ENCODE measurements around the gene VPS25. TPM values are rescaled to one million over a fixed set of nuclear protein-coding genes. Genes with fewer than 3 reads are reported as not detected.
A peak's percentile ranks its signal among the peaks of the same experiment; 100 is the strongest.

Gene VPS25
- total RNA-seq, 4 donors from 2014 or later: 44.3 to 53.4 (median 48.4) TPM

GRCh38 chr17:42809250-42809649, 36.0 kb downstream of the VPS25 start:
- no peak for DNase-seq (ENCODE audit: low spot score)
- peak; percentile 97 for ATAC-seq (ENCODE audit: low FRiP score)
- TF ChIP-seq, protein P1, sequence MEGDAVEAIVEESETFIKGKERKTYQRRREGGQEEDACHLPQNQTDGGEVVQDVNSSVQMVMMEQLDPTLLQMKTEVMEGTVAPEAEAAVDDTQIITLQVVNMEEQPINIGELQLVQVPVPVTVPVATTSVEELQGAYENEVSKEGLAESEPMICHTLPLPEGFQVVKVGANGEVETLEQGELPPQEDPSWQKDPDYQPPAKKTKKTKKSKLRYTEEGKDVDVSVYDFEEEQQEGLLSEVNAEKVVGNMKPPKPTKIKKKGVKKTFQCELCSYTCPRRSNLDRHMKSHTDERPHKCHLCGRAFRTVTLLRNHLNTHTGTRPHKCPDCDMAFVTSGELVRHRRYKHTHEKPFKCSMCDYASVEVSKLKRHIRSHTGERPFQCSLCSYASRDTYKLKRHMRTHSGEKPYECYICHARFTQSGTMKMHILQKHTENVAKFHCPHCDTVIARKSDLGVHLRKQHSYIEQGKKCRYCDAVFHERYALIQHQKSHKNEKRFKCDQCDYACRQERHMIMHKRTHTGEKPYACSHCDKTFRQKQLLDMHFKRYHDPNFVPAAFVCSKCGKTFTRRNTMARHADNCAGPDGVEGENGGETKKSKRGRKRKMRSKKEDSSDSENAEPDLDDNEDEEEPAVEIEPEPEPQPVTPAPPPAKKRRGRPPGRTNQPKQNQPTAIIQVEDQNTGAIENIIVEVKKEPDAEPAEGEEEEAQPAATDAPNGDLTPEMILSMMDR (IDR thresholded peaks at IDR 0.05): no peak

GRCh38 chr17:42814633-42815399, 41.6 kb downstream of the VPS25 start:
- TF ChIP-seq, protein P1 (IDR thresholded peaks at IDR 0.05): no peak
- ATAC-seq (ENCODE audit: low FRiP score): peak; percentile 70
- no peak for DNase-seq (ENCODE audit: low spot score)

GRCh38 chr17:42817866-42818265, 44.6 kb downstream of the VPS25 start:
- TF ChIP-seq, protein P1 (IDR thresholded peaks at IDR 0.05): no peak
- ATAC-seq (ENCODE audit: low FRiP score) (no peak), DNase-seq (ENCODE audit: low spot score) (no peak)

- TF ChIP-seq, protein P1 (IDR thresholded peaks at IDR 0.05): no peak
- ATAC-seq (ENCODE audit: low FRiP score): no peak
- no peak for DNase-seq (ENCODE audit: low spot score)
Measured at GRCh38 chr17:42818379-42818778, 45.1 kb downstream of the VPS25 start.

DNA sequence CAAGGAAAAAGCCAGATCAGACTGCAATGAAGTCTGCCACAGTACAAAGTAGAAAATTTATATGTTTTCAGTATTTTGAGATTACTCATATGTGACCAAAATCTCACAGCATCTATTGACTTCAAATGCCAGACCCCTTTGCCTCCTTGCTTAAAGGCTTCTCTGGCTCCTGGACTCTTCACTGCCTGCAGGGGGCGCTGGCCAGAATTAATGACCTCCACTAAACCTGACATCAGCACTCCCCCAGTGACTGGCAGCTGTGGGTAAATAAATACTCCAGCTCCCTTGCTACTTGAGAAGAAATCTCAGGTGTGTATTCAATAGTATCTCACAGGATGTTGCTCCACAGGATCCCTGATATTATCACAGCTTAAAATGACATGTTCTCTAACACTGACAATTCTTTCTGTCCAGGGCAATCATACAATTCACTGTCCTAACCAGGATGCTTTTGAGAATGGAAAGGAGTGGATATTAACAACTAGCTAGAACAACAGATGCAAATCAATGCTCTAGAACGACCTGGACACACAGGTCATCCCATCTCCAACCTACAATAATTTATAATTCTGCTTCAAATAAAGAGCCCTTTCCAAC, 46.8 kb downstream of the VPS25 start:
- TF ChIP-seq, protein P1 (IDR thresholded peaks at IDR 0.05): no peak
- no peak for ATAC-seq (ENCODE audit: low FRiP score)

GRCh38 chr17:42821176-42821575, 47.9 kb downstream of the VPS25 start:
- ATAC-seq (ENCODE audit: low FRiP score) (no peak), DNase-seq (ENCODE audit: low spot score) (no peak)
- TF ChIP-seq, protein P1 (IDR thresholded peaks at IDR 0.05): no peak

More for the DNA sequence above, 46.8 kb downstream of the VPS25 start:
- no peak for DNase-seq (ENCODE audit: low spot score)

DNA sequence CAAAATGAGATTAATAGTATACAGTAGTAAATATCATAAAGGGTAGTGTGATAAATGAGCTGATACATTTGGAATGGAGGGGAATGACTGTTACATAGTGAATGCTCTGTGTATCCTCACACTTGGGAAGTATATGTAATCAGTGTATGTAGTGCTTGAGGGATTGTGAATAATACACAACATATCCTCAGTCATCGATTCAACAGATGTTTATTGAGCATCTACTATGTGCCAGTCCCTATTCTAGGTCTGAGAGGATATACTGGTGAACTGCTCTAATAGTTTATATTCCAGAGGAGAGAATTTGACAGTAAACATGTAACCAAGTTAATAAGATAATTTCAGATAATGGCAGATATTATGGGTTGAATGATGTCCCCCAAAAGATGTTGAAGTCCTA, 54.2 kb downstream of the VPS25 start:
- DNase-seq (ENCODE audit: low spot score): no peak
- TF ChIP-seq, protein P1 (IDR thresholded peaks at IDR 0.05): no peak
- no peak for ATAC-seq (ENCODE audit: low FRiP score)

All from omental fat pad (tissue), 4 donors.